Hepatocyte (in vitro differentiated cells): ENCODE results near the gene EPB41L4B.

Experiments
- CTCF ChIP-seq: fragments of 200-600 bp; sonication (generic); IDR thresholded peaks from 2 replicates; pipeline ENCODE4 v1.5.1; 2016; ENCODE audit warnings: antibody characterized with exemption, mild to moderate bottlenecking; ENCODE audit not compliant: poor library complexity
- EZH2phosphoT487 ChIP-seq: fragments of 200-600 bp; sonication (generic); IDR thresholded peaks from one replicate; pipeline ENCODE4 v1.6.1; 2018; ENCODE audit warnings: antibody characterized with exemption, mild to moderate bottlenecking, low read depth, moderate library complexity; ENCODE audit not compliant: unreplicated experiment, severe bottlenecking

GRCh38 chr9:109354190-109354589 is 33.3 kb upstream of the EPB41L4B start:
- TF ChIP-seq CTCF (no peak), EZH2phosphoT487 (no peak)
